CD4-positive, alpha-beta T cell (primary cell): ENCODE measurements around the gene COL25A1. TPM values are rescaled to one million over a fixed set of nuclear protein-coding genes. Genes with fewer than 3 reads are reported as not detected.

ENCODE experiments used
- ATAC-seq: fragments of 200-7000 bp; cut with Tn5 transposase; one replicate; pipeline ENCODE4 v1.10.0; 2022; ENCODE audit warnings: mild to moderate bottlenecking; ENCODE audit not compliant: poor library complexity
- CTCF ChIA-PET: fragments of 350-600 bp; sonication (Branson Sonifier 250); formaldehyde crosslinking; loops from one replicate; lab custom pipeline; 2021; ENCODE audit warnings: antibody characterized with exemption, inconsistent platforms; lab: Charles Lee
- POLR2A ChIA-PET: fragments of 350-600 bp; sonication (Branson Sonifier 250); formaldehyde crosslinking; loops from one replicate; lab custom pipeline; 2021; ENCODE audit warnings: antibody characterized with exemption, inconsistent platforms; lab: Charles Lee
- DNase-seq, 14 experiments: peaks; one replicate each; pipeline ENCODE4 v3.0.0-alpha.2; 2013 to 2020; ENCODE audit warnings: mixed read lengths in 2 of 14
- H3K27ac ChIP-seq, 2 donors: one replicate each; pipeline versions ENCODE4 v1.5.1 to v1.7.0; 2013; ENCODE audit warnings: low read length in 2 of 2, low read depth in 1 of 2, mild to moderate bottlenecking in 1 of 2
- H3K27me3 ChIP-seq, 2 experiments: 1 replicate in 1 of 2; 2 replicates in 1 of 2; pipeline versions ENCODE4 v1.6.1 to v1.7.0; 2013; ENCODE audit warnings: low read length in 2 of 2, control low read depth in 1 of 2, mild to moderate bottlenecking in 1 of 2, moderate library complexity in 1 of 2; ENCODE audit not compliant: insufficient read depth in 2 of 2, control insufficient read depth in 1 of 2
- H3K36me3 ChIP-seq: one replicate; pipeline ENCODE4 v1.6.1; 2013; ENCODE audit warnings: low read length, control low read depth; ENCODE audit not compliant: insufficient read depth
- H3K4me1 ChIP-seq: one replicate; pipeline ENCODE4 v1.6.1; 2013; ENCODE audit warnings: low read length, control low read depth; ENCODE audit not compliant: insufficient read depth
- H3K4me3 ChIP-seq: one replicate; pipeline ENCODE4 v1.5.1; 2013; ENCODE audit warnings: mild to moderate bottlenecking, low read length, moderate library complexity
- H3K9me3 ChIP-seq, 2 experiments: 1 replicate in 1 of 2; 2 replicates in 1 of 2; pipeline versions ENCODE4 v1.6.1 to v1.7.0; 2013; ENCODE audit warnings: low read length in 2 of 2, mild to moderate bottlenecking in 2 of 2, control low read depth in 1 of 2, moderate library complexity in 1 of 2; ENCODE audit not compliant: control insufficient read depth in 1 of 2, insufficient read depth in 1 of 2
- H3K27ac Mint-ChIP-seq: one replicate; pipeline ENCODE4 v1.8.0; 2020; ENCODE audit warnings: mixed read lengths
- H3K27me3 Mint-ChIP-seq: one replicate; pipeline ENCODE4 v1.8.0; 2021; ENCODE audit warnings: mixed read lengths
- H3K36me3 Mint-ChIP-seq: one replicate; pipeline ENCODE4 v1.8.0; 2021; ENCODE audit warnings: low read depth, mixed read lengths
- H3K4me1 Mint-ChIP-seq: one replicate; pipeline ENCODE4 v1.8.0; 2021; ENCODE audit warnings: low read depth, mixed read lengths
- H3K4me3 Mint-ChIP-seq: one replicate; pipeline ENCODE4 v1.8.0; 2020; ENCODE audit warnings: mild to moderate bottlenecking, mixed read lengths
- H3K9me3 Mint-ChIP-seq: one replicate; pipeline ENCODE4 v1.8.0; 2020; ENCODE audit warnings: mixed read lengths
- intact Hi-C, 2 experiments: fragments of 100-400 bp; cut with DNase I in 1 of 2; cut with micrococcal nuclease in 1 of 2; formaldehyde crosslinking; loops; one replicate each; pipeline versions ENCODE4 v1.15.1 to v1.9.0; 2023 to 2025; cut with DNase I, micrococcal nuclease
- total RNA-seq, 174 experiments: library from RNA in 2 of 174; stranded (reverse) in 2 of 174; gene quantifications; one replicate each; pipeline ENCODE4 v1.2.3 and lab custom pipeline; 2021 to 2026
- TF ChIP-seq, protein P1 (sequence below): fragments of 200-600 bp; IDR thresholded peaks from one replicate; pipeline ENCODE4 v1.8.0; 2022; ENCODE audit warnings: antibody characterized with exemption, mild to moderate bottlenecking

Gene COL25A1
- total RNA-seq, 2 experiments from 2014 or later = 0.42 TPM; not detected in 1

DNA sequence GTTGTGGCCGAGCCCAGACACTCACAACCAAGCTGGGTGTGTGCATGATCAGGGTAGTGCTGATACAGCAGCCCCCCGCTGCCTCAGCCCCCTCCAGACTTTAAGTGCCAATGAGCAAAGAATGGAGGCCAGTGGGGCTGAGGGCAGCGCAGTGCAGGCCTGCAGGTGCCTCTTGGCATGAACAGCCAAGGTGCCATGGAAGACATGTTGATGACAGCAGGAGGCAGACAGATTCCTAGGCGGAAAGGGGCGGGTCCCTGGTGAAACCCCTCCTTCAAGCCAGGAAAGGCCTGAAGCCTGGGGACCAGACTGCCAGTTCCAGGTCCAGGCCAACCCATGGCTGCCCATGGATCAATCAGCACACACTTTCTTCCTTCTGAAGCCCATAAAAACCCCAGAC lies 286.3 kb downstream of the COL25A1 start:
- TF ChIP-seq, protein P1, sequence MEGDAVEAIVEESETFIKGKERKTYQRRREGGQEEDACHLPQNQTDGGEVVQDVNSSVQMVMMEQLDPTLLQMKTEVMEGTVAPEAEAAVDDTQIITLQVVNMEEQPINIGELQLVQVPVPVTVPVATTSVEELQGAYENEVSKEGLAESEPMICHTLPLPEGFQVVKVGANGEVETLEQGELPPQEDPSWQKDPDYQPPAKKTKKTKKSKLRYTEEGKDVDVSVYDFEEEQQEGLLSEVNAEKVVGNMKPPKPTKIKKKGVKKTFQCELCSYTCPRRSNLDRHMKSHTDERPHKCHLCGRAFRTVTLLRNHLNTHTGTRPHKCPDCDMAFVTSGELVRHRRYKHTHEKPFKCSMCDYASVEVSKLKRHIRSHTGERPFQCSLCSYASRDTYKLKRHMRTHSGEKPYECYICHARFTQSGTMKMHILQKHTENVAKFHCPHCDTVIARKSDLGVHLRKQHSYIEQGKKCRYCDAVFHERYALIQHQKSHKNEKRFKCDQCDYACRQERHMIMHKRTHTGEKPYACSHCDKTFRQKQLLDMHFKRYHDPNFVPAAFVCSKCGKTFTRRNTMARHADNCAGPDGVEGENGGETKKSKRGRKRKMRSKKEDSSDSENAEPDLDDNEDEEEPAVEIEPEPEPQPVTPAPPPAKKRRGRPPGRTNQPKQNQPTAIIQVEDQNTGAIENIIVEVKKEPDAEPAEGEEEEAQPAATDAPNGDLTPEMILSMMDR = no peak
- no peak overlapping the region for H3K4me3 Mint-ChIP-seq
- H3K4me1 Mint-ChIP-seq = no peaks in the 10 kb centered on the region
- H3K9me3 Mint-ChIP-seq = peaks cover 6% of the 10 kb centered on the region
- no peaks in the 10 kb centered on the region for H3K27me3 Mint-ChIP-seq
- intact Hi-C loops = no loop called here
- Histone ChIP-seq H3K9me3 (peaks cover 5 to 23% of the 10 kb centered on the region in 2 experiments), H3K27me3 (no peaks in the 10 kb centered on the region), H3K4me1 (no peaks in the 10 kb centered on the region), H3K36me3 (no peaks in the 10 kb centered on the region), H3K4me3 (no peak overlapping the region), H3K27ac (no peak overlapping the region)
- no peak for DNase-seq
- POLR2A ChIA-PET = no interaction called here
- no peak for ATAC-seq
- CTCF ChIA-PET = no interaction called here
- H3K36me3 Mint-ChIP-seq = no peaks in the 10 kb centered on the region
- H3K27ac Mint-ChIP-seq = no peak overlapping the region

DNA sequence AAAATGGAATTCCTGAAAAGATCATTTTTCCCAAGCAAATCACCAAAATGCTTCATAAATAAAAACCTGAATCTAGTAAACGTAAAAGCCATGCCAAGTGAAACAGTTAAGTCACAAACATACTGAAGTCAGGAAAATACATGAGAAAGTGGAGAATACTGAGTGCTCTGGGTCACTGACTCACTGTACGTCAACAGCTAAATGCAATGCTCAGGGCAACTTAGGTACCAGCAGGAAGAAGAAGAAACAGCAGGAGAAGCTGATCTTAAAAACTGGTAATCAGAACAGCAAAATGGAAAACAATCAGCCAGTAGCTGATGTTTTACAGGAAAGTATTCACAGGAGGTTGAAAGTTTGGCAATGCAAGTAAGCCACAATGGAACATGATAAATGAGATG lies 287.0 kb downstream of the COL25A1 start:
- H3K36me3 ChIP-seq = no peaks in the 10 kb centered on the region
- H3K4me3 ChIP-seq = no peak overlapping the region
- TF ChIP-seq, protein P1 = no peak
- ChIA-PET POLR2A (no interaction called here), CTCF (no interaction called here)
- no peaks in the 10 kb centered on the region for H3K4me1 Mint-ChIP-seq
- H3K27me3 ChIP-seq = no peaks in the 10 kb centered on the region
- H3K4me1 ChIP-seq = no peaks in the 10 kb centered on the region
- no peaks in the 10 kb centered on the region for H3K36me3 Mint-ChIP-seq
- intact Hi-C loops = no loop called here
- no peaks in the 10 kb centered on the region for H3K27me3 Mint-ChIP-seq
- no peak overlapping the region for H3K27ac ChIP-seq
- peaks cover 0 to 17% of the 10 kb centered on the region in 2 experiments for H3K9me3 ChIP-seq
- DNase-seq (no peak), ATAC-seq (no peak)
- no peak overlapping the region for H3K27ac Mint-ChIP-seq
- no peak overlapping the region for H3K4me3 Mint-ChIP-seq
- H3K9me3 Mint-ChIP-seq = peaks cover 3% of the 10 kb centered on the region

DNA sequence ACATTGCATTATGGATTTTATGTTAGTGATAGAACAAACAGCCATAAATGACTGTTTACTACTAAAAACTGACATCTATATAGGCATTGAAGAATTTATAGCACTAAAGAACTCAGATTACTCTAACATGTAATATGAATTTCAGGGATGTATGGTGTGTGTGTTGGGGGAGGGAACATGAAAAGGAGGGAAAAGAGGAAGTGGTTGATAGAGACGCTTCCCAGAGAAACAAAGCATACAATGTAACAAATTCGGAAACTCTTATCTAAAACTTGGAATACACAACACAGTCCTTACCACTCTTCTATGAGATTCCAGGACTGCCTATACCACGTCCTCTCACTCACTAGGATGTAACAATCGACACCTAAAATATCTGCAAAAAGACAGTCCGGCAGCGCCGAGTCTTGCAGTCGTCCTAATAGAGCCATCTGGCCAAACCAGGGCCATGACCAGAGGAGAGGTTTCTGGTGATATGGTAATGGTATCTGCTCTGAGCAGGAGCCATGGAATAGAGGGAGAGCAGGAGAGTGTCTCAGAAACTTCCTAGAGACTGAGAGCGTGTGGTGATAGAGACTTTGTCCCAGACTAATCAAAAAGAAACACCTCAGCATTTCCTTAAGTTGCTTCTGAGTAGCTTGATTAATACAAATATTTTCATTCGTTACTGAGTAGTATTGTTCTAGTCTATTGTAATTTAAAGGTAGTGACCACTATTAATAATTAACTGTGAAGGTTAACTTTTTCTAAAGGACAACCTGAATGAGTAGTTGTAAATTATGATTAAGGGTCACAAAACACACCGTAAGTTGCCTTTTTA lies 287.7 kb downstream of the COL25A1 start:
- DNase-seq = no peak
- Histone ChIP-seq H3K9me3 (peaks cover 0 to 17% of the 10 kb centered on the region in 2 experiments), H3K27me3 (no peaks in the 10 kb centered on the region), H3K36me3 (no peaks in the 10 kb centered on the region), H3K4me3 (no peak overlapping the region), H3K4me1 (no peaks in the 10 kb centered on the region), H3K27ac (no peak overlapping the region)
- Mint-ChIP-seq H3K4me3 (no peak overlapping the region), H3K27me3 (no peaks in the 10 kb centered on the region), H3K9me3 (peaks cover 3% of the 10 kb centered on the region), H3K27ac (no peak overlapping the region), H3K4me1 (no peaks in the 10 kb centered on the region), H3K36me3 (no peaks in the 10 kb centered on the region)
- ChIA-PET CTCF (no interaction called here), POLR2A (no interaction called here)
- intact Hi-C loops = no loop called here
- ATAC-seq = no peak
- TF ChIP-seq, protein P1 = no peak
